IMR-90 (cell line): ENCODE results near the gene LGMN. TPM values are rescaled to one million over a fixed set of nuclear protein-coding genes. Genes with fewer than 3 reads are reported as not detected.

Experiments
- ATAC-seq: fragments of 200-7000 bp; cut with Tn5 transposase; 2 replicates; pipeline ENCODE4 v1.9.1; 2020; ENCODE audit warnings: low read depth, mild to moderate bottlenecking, moderate library complexity
- BruUV-seq: library from RNA; stranded (reverse); fragments of 400-500 nt; replicated peaks from 2 replicates; lab custom pipeline; 2021; lab: Mats Ljungman, UMichigan
- CTCF ChIA-PET: fragments of 300-600 bp; formaldehyde crosslinking; extraction: SDS; loops from one replicate; lab custom pipeline; 2021; ENCODE audit warnings: antibody characterized with exemption; lab: Yijun Ruan, JAX
- POLR2A ChIA-PET: fragments of 300-600 bp; sonication (Branson Sonifier 250); formaldehyde crosslinking; loops from one replicate; lab custom pipeline; 2022; ENCODE audit warnings: antibody characterized with exemption; ENCODE audit not compliant: unreplicated experiment; lab: Charles Lee
- DNase-seq: peaks from one replicate; pipeline ENCODE4 v3.0.0; 2013
- H2AFZ ChIP-seq: replicated peaks from 2 replicates; pipeline ENCODE3; 2013; ENCODE audit warnings: low read length, mild to moderate bottlenecking; ENCODE audit not compliant: poor library complexity
- H2AK5ac ChIP-seq: 2 replicates; pipeline ENCODE4 v1.6.1; 2013; ENCODE audit warnings: low read depth, low read length, inconsistent platforms
- H2AK9ac ChIP-seq: replicated peaks from 2 replicates; pipeline ENCODE3; 2013; ENCODE audit warnings: mild to moderate bottlenecking, low read depth, low read length, moderate library complexity; ENCODE audit not compliant: poor library complexity
- H2BK120ac ChIP-seq: 2 replicates; pipeline ENCODE4 v1.6.1; 2013; ENCODE audit warnings: low read depth, low read length, inconsistent platforms
- H2BK15ac ChIP-seq: 3 replicates; pipeline ENCODE4 v1.6.1; 2013; ENCODE audit warnings: low read depth, low read length, inconsistent platforms
- H2BK20ac ChIP-seq: 2 replicates; pipeline ENCODE4 v1.6.1; 2013; ENCODE audit warnings: low read depth, mild to moderate bottlenecking, inconsistent platforms, low read length, moderate library complexity
- H2BK5ac ChIP-seq: 2 replicates; pipeline ENCODE4 v1.6.1; 2013; ENCODE audit warnings: mild to moderate bottlenecking, low read depth, low read length, inconsistent platforms; ENCODE audit not compliant: poor library complexity, severe bottlenecking
- H3K14ac ChIP-seq: replicated peaks from 2 replicates; pipeline ENCODE4 v1.6.1; 2013; ENCODE audit warnings: low read depth, low read length, inconsistent platforms
- H3K18ac ChIP-seq: 2 replicates; pipeline ENCODE4 v1.6.1; 2013; ENCODE audit warnings: low read depth, low read length, control low read depth
- H3K23ac ChIP-seq: 2 replicates; pipeline ENCODE4 v1.6.1; 2013; ENCODE audit warnings: low read depth, low read length, inconsistent platforms
- H3K27ac ChIP-seq: 2 replicates; pipeline ENCODE4 v1.5.1; 2013; ENCODE audit warnings: mild to moderate bottlenecking, control low read depth, low read length; ENCODE audit not compliant: insufficient read depth
- H3K27me3 ChIP-seq: 2 replicates; pipeline ENCODE4 v1.6.1; 2013; ENCODE audit warnings: low read length; ENCODE audit not compliant: control insufficient read depth, insufficient read depth
- H3K36me3 ChIP-seq: 2 replicates; pipeline ENCODE4 v1.6.1; 2013; ENCODE audit warnings: low read length, mixed read lengths; ENCODE audit not compliant: control insufficient read depth, insufficient read depth
- H3K4ac ChIP-seq: 2 replicates; pipeline ENCODE4 v1.6.1; 2013; ENCODE audit warnings: low read depth, low read length, inconsistent platforms
- H3K4me1 ChIP-seq: 2 replicates; pipeline ENCODE4 v1.6.1; 2013; ENCODE audit warnings: low read length, mixed read lengths; ENCODE audit not compliant: control insufficient read depth, insufficient read depth
- H3K4me2 ChIP-seq: 2 replicates; pipeline ENCODE4 v1.6.1; 2013; ENCODE audit warnings: low read depth, mild to moderate bottlenecking, control low read depth, low read length, moderate library complexity
- H3K4me3 ChIP-seq: 2 replicates; pipeline ENCODE4 v1.5.1; 2013; ENCODE audit warnings: low read depth, mild to moderate bottlenecking, control low read depth, low read length, moderate library complexity; ENCODE audit not compliant: insufficient read depth
- H3K56ac ChIP-seq: 2 replicates; pipeline ENCODE4 v1.6.1; 2013; ENCODE audit warnings: low read length, inconsistent platforms; ENCODE audit not compliant: insufficient read depth; ENCODE audit errors: extremely low read depth
- H3K79me1 ChIP-seq, 2 experiments: 2 replicates each; pipeline ENCODE4 v1.6.1; 2013; ENCODE audit warnings: low read length in 2 of 2, inconsistent platforms in 1 of 2, low read depth in 1 of 2
- H3K9ac ChIP-seq: 2 replicates; pipeline ENCODE4 v1.6.1; 2013; ENCODE audit warnings: low read depth, low read length, control low read depth
- H3K9me1 ChIP-seq: 2 replicates; pipeline ENCODE4 v1.6.1; 2013; ENCODE audit warnings: low read length, inconsistent platforms; ENCODE audit not compliant: insufficient read depth
- H3K9me3 ChIP-seq: 2 replicates; pipeline ENCODE4 v1.6.1; 2013; ENCODE audit warnings: low read length; ENCODE audit not compliant: control insufficient read depth, insufficient read depth
- H4K20me1 ChIP-seq: 2 replicates; pipeline ENCODE4 v1.6.1; 2013; ENCODE audit warnings: low read length, inconsistent platforms; ENCODE audit not compliant: insufficient read depth
- H4K5ac ChIP-seq: 2 replicates; pipeline ENCODE4 v1.6.1; 2013; ENCODE audit warnings: mild to moderate bottlenecking, low read depth, low read length, control low read depth
- H4K8ac ChIP-seq, 2 experiments: 2 replicates each; pipeline ENCODE4 v1.6.1; 2013; ENCODE audit warnings: low read depth in 2 of 2, low read length in 2 of 2, control low read depth in 1 of 2, inconsistent platforms in 1 of 2
- H4K91ac ChIP-seq: 2 replicates; pipeline ENCODE4 v1.6.1; 2013; ENCODE audit warnings: low read depth, low read length, inconsistent platforms; ENCODE audit not compliant: insufficient read depth
- BHLHE40 ChIP-seq: fragments of 150-350 bp; IDR thresholded peaks from 2 replicates; pipeline ENCODE4 v1.6.1; 2016; ENCODE audit warnings: mild to moderate bottlenecking, low read depth, low read length
- WGBS, 2 experiments: methylation state at CpG; one replicate each; pipeline versions ENCODE4 v1.1.5 to v1.1.7; 2013; ENCODE audit warnings: missing lambda C conversion rate in 2 of 2; ENCODE audit not compliant: insufficient read length in 1 of 2; ENCODE audit errors: extremely low coverage in 2 of 2; 5-methylcytosine and 5-hydroxymethylcytosine counted together
- dilution Hi-C: fragments of 300-500 bp; cut with HindIII; formaldehyde crosslinking; loops from one replicate; pipeline ENCODE4 v1.14.3; 2018; ENCODE audit warnings: low sequenced_read_pairs; ENCODE audit not compliant: unreplicated experiment
- in situ Hi-C: fragments of 300-500 bp; cut with MboI; formaldehyde crosslinking; loops from 3 replicates; pipeline ENCODE4 v1.14.3; 2019; ENCODE audit warnings: low sequenced_read_pairs, inconsistent platforms, mixed read lengths
- intact Hi-C: fragments of 100-400 bp; cut with micrococcal nuclease; formaldehyde crosslinking; loops from 2 replicates; pipeline ENCODE4 v1.10.0; 2022
- polyA plus RNA-seq, 3 experiments: library from polyadenylated mRNA; depleted of rRNA; stranded (reverse); fragments of >200 nt; gene quantifications; 2 replicates each; pipeline ENCODE4 v1.2.3, GENCODE V29; 2012; ENCODE audit warnings: low replicate concordance in 1 of 3
- total RNA-seq: library from RNA; depleted of rRNA; stranded (reverse); fragments of >200 nt; gene quantifications from 2 replicates; pipeline ENCODE4 v1.2.3, GENCODE V29; 2012

Gene LGMN
- total and polyA plus RNA-seq, 2 of the 4 experiments (the other 2 are of a cell fraction) = 19.2 to 39.3 TPM

DNA sequence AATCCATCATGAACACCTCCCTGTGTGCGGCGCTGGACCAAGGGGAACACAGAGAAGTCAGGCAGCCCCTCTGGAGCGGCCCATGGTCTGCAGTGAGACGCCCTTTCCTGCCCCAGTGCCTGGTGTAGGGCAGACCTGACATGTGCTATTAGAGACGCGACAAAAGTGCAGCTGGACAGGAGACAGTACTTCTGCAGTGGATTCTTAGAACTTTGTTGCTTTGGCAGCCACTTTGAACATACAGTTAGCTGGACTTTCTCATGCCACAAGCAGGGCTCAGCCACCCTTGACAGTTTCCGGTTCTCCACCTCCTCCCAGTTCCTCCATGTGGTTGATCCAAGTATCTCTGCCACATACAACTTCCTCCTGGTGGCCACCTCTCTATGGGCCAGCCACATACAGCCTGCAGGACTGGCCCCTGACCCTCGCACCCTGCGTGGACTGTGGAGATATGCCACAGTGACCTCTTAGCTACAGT is 45.9 kb downstream of the LGMN start:
- Histone ChIP-seq H3K9me1 (no peaks in the 10 kb centered on the region), H2BK20ac (no peak overlapping the region), H3K4me1 (no peaks in the 10 kb centered on the region), H3K4ac (no peak overlapping the region), H3K79me1 (no peaks in the 10 kb centered on the region), H4K91ac (no peak overlapping the region), H3K36me3 (no peaks in the 10 kb centered on the region), H3K4me3 (no peak overlapping the region), H4K8ac (no peak overlapping the region), H2AK5ac (no peak overlapping the region), H3K14ac (no peak overlapping the region), H3K27me3 (peaks cover 1% of the 10 kb centered on the region; the same call in 1 of the 2 replicates), H3K27ac (no peak overlapping the region), H3K18ac (no peak overlapping the region), H3K4me2 (no peak overlapping the region), H3K9ac (no peak overlapping the region), H3K9me3 (no peaks in the 10 kb centered on the region), H2BK120ac (no peak overlapping the region), H2AFZ (no peak overlapping the region), H4K5ac (no peak overlapping the region), H4K20me1 (no peaks in the 10 kb centered on the region), H2BK5ac (no peak overlapping the region), H3K56ac (no peak overlapping the region), H2BK15ac (no peak overlapping the region), H2AK9ac (no peak overlapping the region), H3K23ac (no peak overlapping the region)
- in situ Hi-C loops = no loop called here
- ATAC-seq = no peak
- 90% methylated on average over 3 of the region's 9 CpGs; no CpG with 5 or more reads in 1 of the 2 experiments for WGBS, 2 experiments
- intact Hi-C loops = no loop called here
- ChIA-PET POLR2A (no interaction called here), CTCF (interaction anchor here (0.7 kb wide), 1 partner anchor 560 kb away, joined by 5 read pairs; no protein-coding TSS in a partner anchor)
- no peak for TF ChIP-seq BHLHE40
- dilution Hi-C loops = no loop called here
- DNase-seq = no peak
- no TSS peak for BruUV-seq
